Glomerular endothelial cell (primary cell): Measurements from ENCODE around the gene RPL12. TPM values are rescaled to one million over a fixed set of nuclear protein-coding genes. Genes with fewer than 3 reads are reported as not detected.
"Not testable (repeated sequence)": the region's sequence is repeated elsewhere in the genome, so short reads cannot be mapped to it uniquely, and the experiment has no call there.

Experiments used
- DNase-seq: peaks from one replicate; pipeline ENCODE4 v3.0.0-alpha.2; 2011; ENCODE audit warnings: low read depth, low spot score; ENCODE audit errors: extremely low read depth
- total RNA-seq: library from RNA; depleted of rRNA; stranded (reverse); fragments of >200 nt; gene quantifications from 2 replicates; pipeline ENCODE4 v1.2.3, GENCODE V29; 2015

RPL12 gene
- total RNA-seq, 1 donor from 2014 or later: 1,564 TPM

DNA sequence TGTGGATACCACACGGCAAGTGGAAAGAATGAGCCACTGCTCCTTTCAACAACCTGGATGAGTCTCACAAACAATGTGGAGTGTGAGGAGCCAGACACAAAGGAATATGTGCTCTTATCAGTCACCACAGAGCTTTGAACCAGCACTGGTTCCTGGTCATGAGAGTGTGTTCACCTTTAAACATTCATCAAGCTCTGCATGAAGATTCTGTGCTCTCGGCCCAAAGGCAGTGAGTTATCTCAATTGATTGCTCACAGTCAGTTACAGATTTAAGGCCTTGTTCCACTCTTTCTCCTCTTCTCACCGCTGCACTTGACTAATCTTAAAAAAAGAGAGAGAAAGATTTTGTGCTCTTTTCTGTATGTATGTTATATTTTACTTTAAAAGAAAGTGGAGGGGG lies 19.5 kb upstream of the RPL12 start:
- DNase-seq: no peak

DNA sequence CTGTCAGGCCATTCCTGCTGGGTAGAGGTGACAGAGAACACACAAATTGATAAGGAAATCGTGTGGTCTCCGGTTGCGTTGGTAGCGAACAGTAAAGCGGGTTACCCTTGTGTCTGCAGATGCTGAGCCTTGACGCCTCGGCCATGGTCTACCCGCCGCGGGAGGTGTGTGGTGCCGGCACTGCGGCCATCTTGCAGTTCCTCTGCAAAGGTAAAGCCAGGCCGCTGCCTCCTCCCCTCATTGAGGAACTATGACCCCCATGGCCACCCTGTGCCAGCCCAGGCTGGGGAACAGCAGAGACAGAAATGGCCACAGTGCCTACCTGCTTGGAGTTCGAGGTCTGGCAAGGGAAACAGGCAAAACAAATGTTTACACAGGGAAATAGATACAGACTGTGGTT lies 16.4 kb upstream of the RPL12 start:
- no peak for DNase-seq

DNA sequence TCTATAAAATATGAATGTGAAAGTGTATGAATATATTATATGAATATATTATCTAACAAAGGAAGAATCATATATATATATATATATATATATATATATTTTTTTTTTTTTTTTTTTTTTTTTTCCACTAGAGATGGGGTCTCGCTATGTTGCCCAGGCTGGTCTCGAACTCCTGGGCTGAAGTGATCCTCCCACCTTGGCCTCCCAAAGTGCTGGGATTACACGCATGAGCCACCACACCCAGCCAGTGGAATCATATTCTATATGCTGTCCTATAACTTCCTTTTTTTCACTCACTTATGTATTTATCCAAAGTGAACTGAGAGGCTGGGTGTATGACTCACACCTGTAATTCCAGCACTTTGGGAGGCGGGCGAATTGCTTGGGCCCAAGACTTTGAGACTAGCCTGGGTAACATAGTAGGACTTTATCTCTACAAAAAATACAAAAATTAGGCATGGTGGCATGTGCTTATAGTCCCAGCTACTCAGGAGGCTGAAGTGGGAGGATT lies 15.3 kb upstream of the RPL12 start:
- not testable (repeated sequence) for DNase-seq

GRCh38 chr9:127463911-127464310 lies 12.7 kb upstream of the RPL12 start:
- no peak for DNase-seq

DNA sequence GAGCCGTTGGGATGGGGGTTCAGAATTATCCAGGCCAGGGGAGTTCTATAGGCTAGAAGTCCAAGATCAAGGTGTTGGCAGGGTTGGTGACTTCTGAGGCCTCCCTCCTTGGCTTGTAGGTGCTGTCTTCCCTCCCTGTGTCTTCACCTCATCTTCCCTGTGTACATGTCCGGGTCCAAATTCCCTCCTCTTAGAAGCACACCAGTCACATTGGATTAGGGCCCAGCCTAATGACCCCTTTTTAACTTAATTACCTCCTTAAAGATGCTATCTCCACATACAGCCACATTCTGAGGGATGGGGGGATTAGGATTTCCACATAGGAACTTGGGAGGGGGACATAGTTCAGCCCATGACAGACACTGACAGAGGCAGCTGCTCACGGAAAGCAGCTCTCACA lies 12.2 kb upstream of the RPL12 start:
- DNase-seq: no peak

GRCh38 chr9:127458921-127459320 lies 7.7 kb upstream of the RPL12 start:
- no peak for DNase-seq

DNA sequence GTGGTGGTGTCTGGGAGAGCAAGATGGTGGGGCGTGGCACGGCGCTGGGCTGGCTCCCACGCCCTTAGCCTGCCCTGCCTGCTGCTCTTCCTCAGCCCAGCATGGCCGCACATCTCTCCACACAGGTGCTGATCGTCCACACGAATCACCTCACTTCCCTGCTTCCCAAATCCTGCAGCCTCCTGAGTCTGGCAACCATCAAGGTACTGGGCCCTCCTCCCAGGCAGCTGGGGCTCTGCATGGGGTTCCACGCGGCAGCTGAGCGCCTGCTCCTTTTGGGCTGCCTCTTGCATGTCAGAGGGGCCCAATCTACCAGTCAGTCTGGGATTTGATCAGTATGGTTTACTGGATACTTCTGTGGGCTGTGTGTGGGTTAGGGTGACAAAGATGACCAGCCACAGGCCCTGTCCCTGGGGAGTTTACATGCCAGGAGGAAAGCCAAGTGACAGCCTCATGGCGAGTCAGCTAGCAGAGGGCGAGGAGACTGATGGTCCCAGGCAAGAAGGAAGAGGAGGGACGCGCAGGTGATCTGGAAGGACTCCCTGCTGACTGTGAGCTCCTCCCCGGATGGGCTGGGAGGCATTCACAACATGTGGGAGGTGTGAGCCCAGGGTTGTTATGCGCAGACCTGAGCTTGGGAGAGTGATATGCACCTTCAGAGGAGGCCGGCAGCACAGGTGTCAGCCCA lies 6.1 kb upstream of the RPL12 start:
- DNase-seq: no peak

- no peak for DNase-seq
Observed at GRCh38 chr9:127455324-127455992, 4.3 kb upstream of the RPL12 start.

GRCh38 chr9:127452691-127453090 lies 1.5 kb upstream of the RPL12 start:
- no peak for DNase-seq

- no peak for DNase-seq
Observed at GRCh38 chr9:127451858-127452656, 851 bp upstream of the RPL12 start.

DNA sequence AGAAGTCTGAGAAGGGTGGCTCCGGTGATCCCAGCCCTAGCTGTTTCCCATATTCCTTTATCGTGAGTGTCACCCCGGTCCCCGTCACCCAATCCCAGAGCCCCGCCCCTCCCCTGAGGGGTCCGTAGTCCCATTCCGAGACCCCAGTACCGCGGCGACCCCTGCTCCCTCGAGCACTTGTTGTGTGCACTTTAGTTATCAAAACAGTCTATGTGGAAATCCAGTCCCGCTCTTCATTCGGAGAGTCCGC lies 327 bp upstream of the RPL12 start:
- no peak for DNase-seq

- no peak for DNase-seq
Observed at GRCh38 chr9:127450243-127450760, 904 bp downstream of the RPL12 start.

GRCh38 chr9:127449332-127449966 lies 1.8 kb downstream of the RPL12 start:
- no peak for DNase-seq

GRCh38 chr9:127448112-127448805 lies 2.9 kb downstream of the RPL12 start:
- DNase-seq: no peak

- no peak for DNase-seq
Observed at GRCh38 chr9:127447416-127448111, 3.6 kb downstream of the RPL12 start.

GRCh38 chr9:127446713-127447415 lies 4.3 kb downstream of the RPL12 start:
- no peak for DNase-seq

DNA sequence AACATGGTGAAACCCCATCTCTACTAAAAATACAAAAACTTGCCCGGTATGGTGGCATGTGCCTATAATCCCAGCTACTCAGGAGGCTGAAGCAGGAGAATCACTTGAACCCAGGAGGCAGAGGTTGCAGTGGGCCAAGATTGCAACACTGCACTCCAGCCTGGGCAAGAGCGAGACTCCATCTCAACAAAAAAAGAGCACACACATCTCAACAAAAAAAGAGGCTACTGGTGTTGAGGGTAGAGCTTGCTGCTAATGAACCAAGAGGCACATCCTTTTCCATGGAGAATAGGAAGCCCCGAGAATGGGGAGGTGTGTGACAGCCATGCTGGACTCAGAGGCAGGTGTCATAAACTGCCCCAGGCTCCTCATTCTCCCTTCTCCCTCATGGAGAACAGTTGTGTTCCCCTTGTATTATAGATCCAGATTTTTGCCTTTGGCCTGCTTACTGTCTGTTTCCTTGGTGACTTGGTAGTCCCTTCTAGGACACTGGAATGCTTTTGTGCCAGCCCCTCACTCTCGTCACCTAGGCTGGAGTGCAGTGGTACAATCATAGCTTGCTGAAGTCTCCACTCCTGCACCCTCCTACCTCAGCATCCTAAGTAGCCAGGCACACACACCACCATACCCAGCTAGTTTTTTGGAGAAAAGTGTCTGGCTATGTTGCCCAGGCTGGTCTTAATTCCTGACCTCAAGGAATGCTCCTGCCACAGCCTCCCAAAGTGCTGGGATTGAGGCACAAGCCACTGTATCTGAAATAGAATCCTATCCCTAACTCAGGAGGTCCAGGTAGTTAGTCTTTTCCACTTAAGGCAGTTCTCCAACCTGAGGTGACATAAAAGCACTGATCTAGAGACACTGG lies 5.1 kb downstream of the RPL12 start:
- DNase-seq: no peak
